Right lobe of liver (tissue), 4 donors: ENCODE measurements around the gene SLC17A9.

Experiments
- CTCF ChIP-seq, 4 donors: fragments of 200-600 bp in 3 of 4; fragments of 450-650 bp in 1 of 4; IDR thresholded peaks; one replicate each; pipeline versions ENCODE4 v1.5.1 to v1.8.0; 2016 to 2022; ENCODE audit warnings: antibody characterized with exemption in 4 of 4, mild to moderate bottlenecking in 2 of 4
- POLR2A ChIP-seq: fragments of 450-650 bp; IDR thresholded peaks from one replicate; pipeline ENCODE4 v1.6.1; 2017; ENCODE audit warnings: antibody characterized with exemption, mild to moderate bottlenecking
- donor health status: DM: no; HTN: no; CAD: no.
- donor health status: DM: no; HTN: no; CAD: no.
- donor health status: DM: no; HTN: yes; CAD: no.

DNA sequence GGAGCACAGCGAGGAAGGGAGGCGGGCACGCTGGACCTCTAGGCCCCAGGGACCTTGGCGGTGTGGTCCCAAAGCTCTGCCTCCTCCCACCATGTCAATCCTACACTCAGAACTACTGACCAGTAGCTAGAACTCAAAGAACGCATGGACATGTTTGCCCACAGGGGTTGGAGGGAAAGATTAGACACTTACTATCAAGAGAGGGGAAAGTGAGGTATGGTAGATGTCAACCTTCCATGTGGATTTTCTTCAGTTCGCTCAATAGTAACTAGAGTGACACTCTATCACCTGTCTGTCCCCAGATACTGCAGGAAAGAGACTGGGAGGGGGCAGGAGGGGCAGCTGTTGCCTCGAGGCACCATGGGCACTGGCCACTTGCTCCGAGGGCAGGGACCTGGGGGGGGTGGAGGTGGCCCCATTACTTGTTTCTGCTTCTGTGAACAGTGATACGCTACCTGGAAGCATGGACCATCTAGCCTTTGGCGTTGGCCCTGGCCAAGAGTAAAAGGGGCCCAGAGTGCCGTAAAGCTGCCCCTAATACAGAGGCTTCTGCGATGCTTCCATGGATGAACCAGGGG, 25.3 kb upstream of the SLC17A9 start:
- TF ChIP-seq CTCF (IDR thresholded peaks at IDR 0.05) (no peak), POLR2A (no peak)
